CD4-positive, alpha-beta memory T cell (primary cell): ENCODE measurements around the gene CYP2S1. TPM values are rescaled to one million over a fixed set of nuclear protein-coding genes. Genes with fewer than 3 reads are reported as not detected.

Experiments used
- CTCF ChIA-PET: fragments of 350-600 bp; sonication (Branson Sonifier 250); formaldehyde crosslinking; loops from one replicate; lab custom pipeline; 2021; ENCODE audit warnings: inconsistent platforms; ENCODE audit not compliant: partially characterized antibody; lab: Charles Lee
- POLR2A ChIA-PET: fragments of 350-600 bp; sonication (Branson Sonifier 250); formaldehyde crosslinking; loops from one replicate; lab custom pipeline; 2021; ENCODE audit not compliant: partially characterized antibody; lab: Charles Lee
- DNase-seq, 5 donors: peaks; one replicate each; pipeline versions ENCODE4 v3.0.0 to v3.0.0-alpha.2; 2020 to 2022; ENCODE audit warnings: mixed read lengths in 1 of 5
- H3K27ac ChIP-seq: one replicate; pipeline ENCODE4 v1.7.0; 2013; ENCODE audit warnings: low read depth, low read length
- H3K27me3 ChIP-seq: 2 replicates; pipeline ENCODE4 v1.7.0; 2013; ENCODE audit warnings: mild to moderate bottlenecking, low read length, moderate library complexity; ENCODE audit not compliant: insufficient read depth
- H3K36me3 ChIP-seq: 2 replicates; pipeline ENCODE4 v1.7.0; 2013; ENCODE audit warnings: mild to moderate bottlenecking, low read length, moderate library complexity; ENCODE audit not compliant: insufficient read depth
- H3K4me1 ChIP-seq: 2 replicates; pipeline ENCODE4 v1.7.0; 2013; ENCODE audit warnings: mild to moderate bottlenecking, low read length, moderate library complexity; ENCODE audit not compliant: insufficient read depth
- H3K4me3 ChIP-seq, 2 donors: one replicate each; pipeline ENCODE4 v1.7.0; 2013; ENCODE audit warnings: low read length in 2 of 2, mild to moderate bottlenecking in 1 of 2
- H3K9me3 ChIP-seq, 2 donors: one replicate each; pipeline ENCODE4 v1.7.0; 2013; ENCODE audit warnings: low read length in 2 of 2, control low read depth in 1 of 2; ENCODE audit not compliant: control insufficient read depth in 1 of 2
- H3K27ac Mint-ChIP-seq, 7 donors: one replicate each; pipeline ENCODE4 v1.8.0; 2020 to 2021; ENCODE audit warnings: mixed read lengths in 7 of 7, mild to moderate bottlenecking in 6 of 7, inconsistent platforms in 3 of 7, moderate library complexity in 3 of 7
- H3K27me3 Mint-ChIP-seq, 2 donors: one replicate each; pipeline ENCODE4 v1.8.0; 2020 to 2021; ENCODE audit warnings: mixed read lengths in 2 of 2
- H3K36me3 Mint-ChIP-seq, 2 donors: one replicate each; pipeline ENCODE4 v1.8.0; 2020 to 2021; ENCODE audit warnings: mixed read lengths in 2 of 2, inconsistent platforms in 1 of 2, mild to moderate bottlenecking in 1 of 2
- H3K4me1 Mint-ChIP-seq, 4 donors: one replicate each; pipeline ENCODE4 v1.8.0; 2020 to 2021; ENCODE audit warnings: mixed read lengths in 4 of 4, mild to moderate bottlenecking in 1 of 4
- H3K4me3 Mint-ChIP-seq, 8 donors: one replicate each; pipeline ENCODE4 v1.8.0; 2020 to 2021; ENCODE audit warnings: mixed read lengths in 8 of 8, mild to moderate bottlenecking in 7 of 8, moderate library complexity in 6 of 8, inconsistent platforms in 3 of 8
- H3K9me3 Mint-ChIP-seq, 8 donors: one replicate each; pipeline ENCODE4 v1.8.0; 2020 to 2021; ENCODE audit warnings: mixed read lengths in 8 of 8, mild to moderate bottlenecking in 5 of 8, inconsistent platforms in 3 of 8, moderate library complexity in 1 of 8
- intact Hi-C: fragments of 100-400 bp; cut with micrococcal nuclease; formaldehyde crosslinking; loops from one replicate; pipeline ENCODE4 v1.15.1; 2023
- polyA plus RNA-seq, 2 donors: library from polyadenylated mRNA; unstranded; fragments of 300-500 nt; fragmentation: Illumina TruSeq; gene quantifications; one replicate each; pipeline ENCODE4 v1.2.3, GENCODE V29; 2021
- total RNA-seq, 2 experiments: library from RNA; stranded (reverse); gene quantifications; one replicate each; pipeline ENCODE4 v1.2.3, GENCODE V29; 2021

The CYP2S1 gene
- total and polyA plus RNA-seq, 4 experiments from 2014 or later = 0.15 to 0.28 TPM; not detected in 2

DNA sequence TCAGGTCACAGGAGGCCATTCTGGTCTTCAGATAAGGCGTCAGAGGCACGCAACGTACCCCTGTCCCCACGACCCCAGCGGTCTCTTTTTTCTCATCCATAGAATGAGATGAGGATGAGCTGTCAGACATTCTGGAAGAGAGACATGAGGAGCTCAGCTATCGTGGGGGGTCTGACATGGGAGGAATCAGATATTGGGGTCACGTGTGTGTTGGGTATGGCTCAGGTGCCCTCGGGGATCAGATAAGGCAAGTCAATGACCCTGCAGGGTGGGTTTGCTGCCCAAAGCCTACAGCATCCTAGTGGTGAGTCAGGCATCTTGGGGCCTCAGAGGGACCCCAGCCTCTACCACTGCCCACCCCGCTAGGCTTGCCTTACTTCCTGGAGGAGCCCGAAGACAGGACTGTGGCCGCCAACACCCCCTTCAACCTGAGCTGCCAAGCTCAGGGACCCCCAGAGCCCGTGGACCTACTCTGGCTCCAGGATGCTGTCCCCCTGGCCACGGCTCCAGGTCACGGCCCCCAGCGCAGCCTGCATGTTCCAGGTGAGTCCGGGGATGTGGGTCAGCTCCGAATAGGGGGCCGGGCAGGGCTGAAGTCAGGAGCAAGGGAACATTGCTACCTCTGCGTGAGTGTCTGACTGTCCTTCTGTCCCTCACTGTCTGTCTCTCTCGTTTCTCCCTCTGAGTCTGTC, 28.6 kb downstream of the CYP2S1 start:
- H3K27ac Mint-ChIP-seq = no peak overlapping the region
- POLR2A ChIA-PET = interaction anchor here (0.8 to 1.7 kb wide), 3 partner anchors 41 to 81 kb away, joined by 3 to 5 read pairs (median 3); partner anchors contain the start of gene HNRNPUL1

DNA sequence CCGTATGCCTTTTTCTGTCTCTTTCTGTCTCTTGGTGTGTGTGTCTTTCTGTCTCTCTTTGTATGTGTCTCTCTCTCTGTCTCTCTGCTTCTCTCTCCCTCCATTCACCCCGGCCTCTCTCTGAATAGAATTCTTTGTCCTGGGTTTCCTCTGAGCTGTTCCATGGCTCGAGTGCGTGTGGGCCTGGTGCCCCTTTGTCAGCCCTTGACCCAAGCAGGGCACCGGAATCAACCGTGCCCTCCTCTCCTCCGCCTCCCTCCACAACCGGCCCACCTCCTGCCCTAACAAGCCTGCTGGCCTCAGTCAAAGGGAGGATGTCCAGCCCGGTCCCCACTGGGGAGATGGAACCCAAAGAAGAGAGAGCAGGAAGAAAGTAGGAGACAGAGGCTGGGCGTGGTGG, 29.2 kb downstream of the CYP2S1 start:
- Histone ChIP-seq H3K27me3 (no peaks in the 10 kb centered on the region), H3K9me3 (no peaks in the 10 kb centered on the region), H3K4me1 (peaks cover 13% of the 10 kb centered on the region), H3K4me3 (no peak overlapping the region), H3K36me3 (no peaks in the 10 kb centered on the region), H3K27ac (no peak overlapping the region)
- no peak for DNase-seq
- Mint-ChIP-seq H3K27me3 (peaks cover 24 to 31% of the 10 kb centered on the region in 2 donors), H3K9me3 (peaks cover 0 to 2% (median 0%) of the 10 kb centered on the region in 8 donors), H3K4me1 (peaks cover 12 to 18% (median 14%) of the 10 kb centered on the region in 4 donors), H3K4me3 (no peak overlapping the region), H3K27ac (no peak overlapping the region), H3K36me3 (peaks cover 0 to 1% of the 10 kb centered on the region in 2 donors)
- CTCF ChIA-PET = interaction anchor here (1.8 kb wide), 1 partner anchor 227 kb away, joined by 5 read pairs; no protein-coding TSS in a partner anchor
- POLR2A ChIA-PET = interaction anchor here (1.4 to 1.7 kb wide), 2 partner anchors 40 to 80 kb away, joined by 3 to 5 read pairs; no protein-coding TSS in a partner anchor
- intact Hi-C loops = no loop called here

More for the DNA sequence above, 28.6 kb downstream of the CYP2S1 start:
- intact Hi-C loops = no loop called here
- Mint-ChIP-seq H3K4me3 (no peak overlapping the region), H3K9me3 (peaks cover 0 to 2% (median 0%) of the 10 kb centered on the region in 8 donors), H3K27me3 (peaks cover 26 to 34% of the 10 kb centered on the region in 2 donors), H3K36me3 (peaks cover 0 to 1% of the 10 kb centered on the region in 2 donors), H3K4me1 (peaks cover 9 to 13% (median 10%) of the 10 kb centered on the region in 4 donors)
- Histone ChIP-seq H3K4me3 (no peak overlapping the region), H3K27me3 (no peaks in the 10 kb centered on the region), H3K9me3 (no peaks in the 10 kb centered on the region), H3K36me3 (no peaks in the 10 kb centered on the region), H3K4me1 (peaks cover 7% of the 10 kb centered on the region), H3K27ac (no peak overlapping the region)
- CTCF ChIA-PET = interaction anchor here (1.3 to 1.8 kb wide), 3 partner anchors 17 to 227 kb away, joined by 5 to 6 read pairs (median 5); no protein-coding TSS in a partner anchor
- DNase-seq = no peak

DNA sequence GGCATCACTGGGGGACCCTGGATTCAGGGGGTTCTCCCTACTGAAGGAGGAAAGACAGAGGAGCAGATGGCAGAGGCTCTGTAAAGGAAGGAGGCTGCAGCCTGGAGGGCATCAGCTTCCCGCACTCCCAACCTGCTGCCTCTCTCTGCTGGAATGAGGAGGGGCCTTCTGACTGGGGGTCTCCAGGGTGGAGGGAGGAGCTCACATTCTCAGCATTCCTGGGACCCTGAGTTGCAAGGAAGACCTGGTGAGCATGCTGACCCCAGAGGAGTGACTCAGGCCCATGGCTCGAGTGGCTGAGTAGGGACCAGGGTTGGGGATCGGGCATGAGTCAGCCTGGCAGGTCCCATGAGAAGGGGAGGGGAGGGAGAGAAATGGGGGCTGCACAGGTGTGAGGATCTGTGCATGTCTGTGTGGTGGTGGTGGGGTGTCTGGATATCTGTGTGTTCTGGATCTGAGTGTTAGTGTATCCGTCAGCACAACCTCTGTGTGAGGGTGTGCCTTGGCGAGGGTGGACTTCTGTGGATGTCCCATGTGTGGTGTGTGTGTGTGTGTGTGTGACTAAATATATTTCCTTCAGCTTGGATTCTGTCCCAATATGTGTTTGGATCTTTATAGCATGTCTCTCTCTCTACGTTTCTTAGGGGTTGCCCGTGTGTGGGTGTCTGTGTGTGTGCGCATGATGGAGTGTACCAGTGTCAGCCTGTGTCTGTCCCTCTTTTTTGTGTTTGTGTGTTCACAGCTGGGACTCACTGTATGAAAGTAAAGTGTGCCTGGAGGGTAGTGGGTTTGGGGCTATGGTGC, 30.6 kb downstream of the CYP2S1 start:
- H3K36me3 ChIP-seq = no peaks in the 10 kb centered on the region
- Mint-ChIP-seq H3K4me3 (peak overlapping the region in 1 of 8 donors; percentile 26), H3K9me3 (peaks cover 0 to 2% (median 0%) of the 10 kb centered on the region in 8 donors)

DNA sequence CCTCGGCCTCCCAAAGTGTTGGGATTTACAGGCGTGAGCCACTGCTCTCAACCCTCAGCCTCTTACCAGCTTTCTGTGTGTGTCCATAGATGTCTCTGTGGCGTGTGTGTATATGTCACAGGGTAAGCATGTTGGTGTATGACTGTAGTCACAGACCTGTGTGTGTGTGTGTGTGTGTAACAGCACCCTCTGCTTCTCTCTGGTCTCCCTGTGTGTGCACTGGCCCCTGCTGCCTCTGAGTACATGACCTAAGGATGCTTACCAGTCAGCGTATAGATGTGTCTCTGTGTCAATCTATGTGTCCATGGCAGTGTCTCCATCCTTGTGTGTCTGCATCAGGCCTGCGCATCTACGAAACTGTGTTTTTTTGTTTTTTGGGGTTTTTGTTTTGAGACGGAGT, 31.6 kb downstream of the CYP2S1 start:
- Mint-ChIP-seq H3K4me1 (peaks cover 12 to 20% (median 14%) of the 10 kb centered on the region in 4 donors), H3K27ac (peak overlapping the region in 2 of 7 donors; percentile 32 to 43), H3K36me3 (peaks cover 0 to 1% of the 10 kb centered on the region in 2 donors), H3K27me3 (peaks cover 19 to 22% of the 10 kb centered on the region in 2 donors), H3K9me3 (peaks cover 0 to 2% (median 0%) of the 10 kb centered on the region in 8 donors), H3K4me3 (no peak overlapping the region)
- Histone ChIP-seq H3K27me3 (no peaks in the 10 kb centered on the region), H3K4me3 (no peak overlapping the region), H3K36me3 (no peaks in the 10 kb centered on the region), H3K4me1 (peaks cover 14% of the 10 kb centered on the region), H3K9me3 (no peaks in the 10 kb centered on the region), H3K27ac (no peak overlapping the region)
- CTCF ChIA-PET = interaction anchor here (0.7 kb wide), 1 partner anchor 9 kb away, joined by 3 read pairs; no protein-coding TSS in a partner anchor
- DNase-seq = no peak
- POLR2A ChIA-PET = interaction anchor here (3.9 kb wide), 1 partner anchor 39 kb away, joined by 41 read pairs; the partner anchor contains the start of gene HNRNPUL1
- intact Hi-C loops = no loop called here

More for the DNA sequence above, 30.6 kb downstream of the CYP2S1 start:
- Mint-ChIP-seq H3K4me1 (peaks cover 12 to 20% (median 14%) of the 10 kb centered on the region in 4 donors), H3K27ac (peak overlapping the region in 5 of 7 donors; percentile 2 to 63 (median 30)), H3K36me3 (peaks cover 0 to 1% of the 10 kb centered on the region in 2 donors), H3K27me3 (peaks cover 22 to 27% of the 10 kb centered on the region in 2 donors)
- CTCF ChIA-PET = interaction anchor here (0.7 kb wide), 1 partner anchor 10 kb away, joined by 3 read pairs; no protein-coding TSS in a partner anchor
- no peak for DNase-seq
- Histone ChIP-seq H3K27ac (no peak overlapping the region), H3K4me3 (no peak overlapping the region), H3K27me3 (no peaks in the 10 kb centered on the region), H3K9me3 (no peaks in the 10 kb centered on the region), H3K4me1 (peaks cover 14% of the 10 kb centered on the region)
- POLR2A ChIA-PET = interaction anchor here (0.6 to 3.9 kb wide), 2 partner anchors 39 to 40 kb away, joined by 4 to 41 read pairs; partner anchors contain the start of gene HNRNPUL1
- intact Hi-C loops = no loop called here

DNA sequence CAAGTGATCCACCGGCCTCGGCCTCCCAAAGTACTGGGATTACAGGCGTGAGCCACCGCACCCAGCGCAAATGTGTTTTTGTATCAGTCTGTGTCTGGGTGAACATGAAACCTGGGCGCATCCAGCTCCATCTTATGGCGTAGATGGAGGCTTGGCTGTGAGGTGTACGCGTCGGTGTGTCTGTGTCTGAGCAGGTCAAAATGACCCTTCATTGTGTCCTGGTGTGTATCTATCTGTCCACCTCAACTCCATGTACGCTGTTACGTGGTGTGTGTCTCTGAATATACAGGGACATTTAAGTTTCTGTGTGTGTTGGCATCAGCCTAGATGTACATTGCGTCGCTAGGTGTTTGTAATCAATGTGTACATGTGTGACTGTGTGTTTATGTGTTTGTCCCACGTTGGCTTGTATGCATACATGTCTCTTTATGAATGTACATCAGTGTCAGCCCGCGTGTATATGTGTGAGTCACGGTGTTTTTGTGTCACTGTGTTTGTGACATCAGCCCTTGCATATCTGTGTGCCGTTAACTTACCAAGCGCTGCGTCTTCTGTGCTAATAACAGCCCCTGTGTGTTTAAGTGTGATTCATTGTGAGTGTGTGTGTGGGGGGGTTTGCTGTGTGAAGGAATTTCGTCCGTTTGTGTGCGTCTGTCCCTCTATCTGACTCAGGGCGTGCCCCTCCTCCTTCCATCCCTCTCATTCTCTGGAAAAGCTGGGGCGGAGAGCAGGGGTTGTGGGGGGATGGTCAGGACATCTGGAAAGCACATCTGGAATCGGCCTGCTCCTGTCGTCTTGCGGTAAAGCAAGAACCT, 32.4 kb downstream of the CYP2S1 start:
- H3K9me3 ChIP-seq = no peaks in the 10 kb centered on the region
- peaks cover 0 to 2% (median 0%) of the 10 kb centered on the region in 8 donors for H3K9me3 Mint-ChIP-seq
- H3K4me1 ChIP-seq = peaks cover 14% of the 10 kb centered on the region
- H3K4me1 Mint-ChIP-seq = peaks cover 11 to 20% (median 13%) of the 10 kb centered on the region in 4 donors
- no peak overlapping the region for H3K4me3 ChIP-seq
- H3K36me3 ChIP-seq = no peaks in the 10 kb centered on the region
- intact Hi-C loops = loop anchor here (1.0 kb wide), 1 partner anchor 37 kb away; no protein-coding TSS in a partner anchor
- peak in 1 of 5 donors; percentile 59 for DNase-seq
- peaks cover 0 to 1% of the 10 kb centered on the region in 2 donors for H3K36me3 Mint-ChIP-seq
- H3K27ac Mint-ChIP-seq = peak overlapping the region; percentile 45 to 92 (median 82)
- ChIA-PET CTCF (interaction anchor here (1.1 kb wide), 1 partner anchor 37 kb away, joined by 3 read pairs; no protein-coding TSS in a partner anchor), POLR2A (interaction anchor here (1.0 to 3.9 kb wide), 5 partner anchors 21 to 83 kb away, joined by 3 to 41 read pairs (median 6); partner anchors contain the start of gene HNRNPUL1)
- H3K27me3 Mint-ChIP-seq = peaks cover 15 to 18% of the 10 kb centered on the region in 2 donors
- peak overlapping the region; percentile 70 to 90 (median 82) for H3K4me3 Mint-ChIP-seq
- H3K27ac ChIP-seq = no peak overlapping the region
- no peaks in the 10 kb centered on the region for H3K27me3 ChIP-seq
